ENCODE measurements around the gene CDK14.

Gene CDK14

DNA sequence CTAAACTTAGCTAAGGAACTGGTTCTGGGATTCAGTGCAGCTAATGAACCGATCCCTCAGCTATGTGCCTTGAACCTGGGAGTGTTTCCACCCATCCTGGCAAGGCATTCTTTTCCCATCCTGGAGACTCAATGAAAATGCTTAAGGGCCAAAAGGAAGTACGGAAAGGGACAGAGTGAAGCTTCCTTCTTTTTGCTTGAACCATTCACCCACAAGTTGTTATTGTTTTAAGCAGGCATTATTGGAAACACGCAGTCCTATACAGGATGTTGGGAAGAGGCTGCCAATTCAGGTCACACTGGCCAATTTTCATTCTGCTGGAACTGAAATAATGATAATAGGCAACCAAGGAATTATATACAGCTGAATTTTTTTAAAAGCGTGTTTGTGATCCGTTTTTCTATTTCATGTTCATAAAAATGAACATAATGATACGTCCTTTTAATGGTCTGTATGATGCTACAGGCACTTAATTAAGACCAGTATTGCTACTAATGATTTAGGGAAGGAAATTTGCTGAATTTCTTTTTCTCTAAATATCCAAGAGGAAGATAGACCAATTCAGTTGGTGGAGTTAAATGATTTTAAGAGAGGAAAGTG, 610.3 kb downstream of the CDK14 start:
- DNase-seq (ENCODE audit: low read depth in 3 of 3): no peak

DNA sequence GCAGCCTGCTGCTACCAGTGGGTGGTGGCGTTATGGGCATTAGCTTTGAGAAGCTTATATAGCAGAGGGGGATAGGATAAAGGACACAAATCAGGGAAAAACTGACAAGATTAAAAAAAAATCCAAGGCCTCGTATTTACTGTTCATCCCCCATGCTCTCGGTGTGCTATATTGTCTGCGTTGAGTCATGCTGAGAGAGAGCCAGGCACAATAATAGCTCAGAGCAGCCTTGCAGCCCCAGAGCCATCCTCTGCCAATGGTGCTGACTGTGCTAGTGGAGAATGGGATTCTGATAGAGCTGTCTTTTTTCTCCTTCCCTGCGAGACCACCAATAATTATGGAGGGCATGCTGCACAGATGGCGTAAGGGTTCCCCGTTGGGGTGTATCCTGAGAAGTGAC, 616.5 kb downstream of the CDK14 start:
- DNase-seq (ENCODE audit: low read depth in 3 of 3): no peak

GRCh38 chr7:91226411-91226810, 630.3 kb downstream of the CDK14 start:
- DNase-seq (ENCODE audit: low read depth in 3 of 3): no peak

- DNase-seq (ENCODE audit: low read depth in 3 of 3): no peak
Measured at GRCh38 chr7:91228327-91228726, 632.2 kb downstream of the CDK14 start.

GRCh38 chr7:91228927-91229558, 632.9 kb downstream of the CDK14 start:
- DNase-seq (ENCODE audit: low read depth in 3 of 3): no peak

DNA sequence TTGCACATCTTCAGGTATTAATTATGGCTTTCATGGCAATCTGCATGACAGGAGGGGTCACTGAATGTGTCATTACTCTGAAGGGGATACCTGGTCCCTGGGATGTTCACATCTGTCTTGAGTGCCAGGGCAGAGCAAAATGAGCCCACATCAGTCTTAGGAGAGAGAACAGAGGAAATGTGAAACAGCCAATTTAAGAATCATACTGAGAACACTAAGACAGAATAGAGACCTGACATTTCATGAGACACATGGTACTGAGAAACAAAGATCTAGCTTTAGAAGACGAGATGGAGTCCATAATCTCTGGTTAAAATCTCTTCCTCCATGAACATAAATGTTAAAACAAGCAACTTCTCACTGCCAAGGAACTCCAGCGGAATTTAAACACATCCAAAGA, 634.0 kb downstream of the CDK14 start:
- DNase-seq (ENCODE audit: low read depth in 3 of 3): no peak

DNA sequence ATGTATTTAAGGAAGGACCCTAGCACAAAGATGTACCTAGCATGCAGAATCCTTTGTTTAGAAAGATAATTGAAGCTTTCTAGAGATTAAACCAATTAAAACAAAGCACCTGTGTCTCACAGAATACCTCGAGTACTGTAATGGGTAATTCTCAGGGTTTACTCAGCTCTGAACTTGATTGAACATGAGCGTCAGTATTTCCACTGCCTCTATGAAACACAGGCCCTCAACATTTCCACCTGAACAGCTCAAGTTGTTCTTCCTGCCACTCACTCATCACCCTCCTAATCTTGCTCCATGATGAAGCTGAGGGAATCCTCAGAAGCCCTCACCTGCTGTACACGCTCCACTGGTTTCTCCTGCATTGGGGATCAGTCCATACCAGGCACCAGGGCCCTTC, 634.4 kb downstream of the CDK14 start:
- DNase-seq (ENCODE audit: low read depth in 3 of 3): no peak

DNA sequence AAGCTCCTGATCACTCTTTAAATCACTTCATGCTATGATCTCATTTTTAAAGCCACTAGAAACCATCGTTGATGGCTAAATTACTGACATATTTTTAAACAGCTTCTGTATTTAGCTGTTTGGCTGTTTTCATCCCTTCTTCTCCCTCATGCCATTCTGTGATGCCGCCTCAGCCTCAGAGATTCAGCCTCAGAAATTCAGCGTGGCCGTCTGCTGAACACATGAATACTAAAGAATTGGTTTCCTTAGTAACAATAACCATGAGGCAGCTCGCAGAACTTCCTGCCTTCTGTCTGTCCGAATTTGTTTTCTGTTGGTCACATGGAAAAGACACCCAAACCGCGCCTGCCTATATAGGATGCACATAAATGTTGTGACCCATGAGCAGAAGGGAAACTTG, 637.1 kb downstream of the CDK14 start:
- no peak for DNase-seq (ENCODE audit: low read depth in 3 of 3)

DNA sequence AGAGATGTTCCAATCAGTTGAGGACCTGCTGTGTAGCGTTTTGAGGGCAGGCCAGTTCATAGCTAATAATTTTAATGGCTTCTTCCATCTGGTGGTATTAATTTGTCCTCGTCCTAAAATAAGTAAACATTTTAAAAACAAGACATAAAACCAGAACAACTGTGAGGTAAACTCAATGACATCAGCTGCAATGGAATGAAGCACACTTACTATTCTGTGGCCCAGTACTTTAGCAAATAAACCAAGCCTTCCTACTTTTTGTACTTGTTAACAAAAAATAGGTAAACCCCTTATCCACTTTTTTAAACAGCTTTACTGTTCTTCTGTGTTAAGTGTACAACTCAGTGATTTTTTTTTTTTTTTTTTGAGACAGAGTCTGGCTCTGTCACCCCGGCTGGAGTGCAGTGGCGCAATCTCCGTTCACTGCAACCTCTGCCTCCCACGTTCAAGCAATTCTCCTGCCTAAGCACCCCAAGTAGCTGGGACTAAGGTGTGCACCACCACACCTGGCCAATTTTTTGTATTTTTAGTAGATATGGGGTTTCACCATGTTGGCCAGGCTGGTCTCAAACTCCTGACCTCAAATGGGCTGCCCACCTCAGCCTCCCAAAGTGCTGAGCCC, 639.2 kb downstream of the CDK14 start:
- no peak for DNase-seq (ENCODE audit: low read depth in 3 of 3)

DNA sequence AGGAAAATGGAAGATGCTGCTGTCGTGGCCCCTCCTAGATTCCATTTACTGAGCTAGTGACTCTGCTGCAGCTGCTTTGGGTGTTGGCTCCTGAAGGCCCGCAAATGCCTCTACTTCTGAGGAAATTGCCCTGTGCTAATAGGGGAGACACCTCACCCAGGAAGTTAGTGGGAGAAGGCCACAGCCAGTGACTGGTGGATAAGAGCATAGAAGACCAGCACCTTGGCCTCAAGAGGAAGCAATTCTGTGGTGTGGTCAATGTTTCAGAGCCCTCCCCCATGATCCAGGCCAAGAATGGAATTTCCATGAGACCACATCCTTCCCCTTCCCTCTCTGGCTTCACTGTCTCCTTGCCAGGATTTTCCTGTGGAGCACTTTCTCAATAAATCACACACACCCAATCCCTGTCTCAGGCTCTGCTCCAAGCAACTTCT, 643.1 kb downstream of the CDK14 start:
- no peak for DNase-seq (ENCODE audit: low read depth in 3 of 3)

GRCh38 chr7:91239772-91240171, 643.7 kb downstream of the CDK14 start:
- DNase-seq (ENCODE audit: low read depth in 3 of 3): no peak

- DNase-seq (ENCODE audit: low read depth in 3 of 3): no peak
Measured at GRCh38 chr7:91240376-91240941, 644.3 kb downstream of the CDK14 start.

DNA sequence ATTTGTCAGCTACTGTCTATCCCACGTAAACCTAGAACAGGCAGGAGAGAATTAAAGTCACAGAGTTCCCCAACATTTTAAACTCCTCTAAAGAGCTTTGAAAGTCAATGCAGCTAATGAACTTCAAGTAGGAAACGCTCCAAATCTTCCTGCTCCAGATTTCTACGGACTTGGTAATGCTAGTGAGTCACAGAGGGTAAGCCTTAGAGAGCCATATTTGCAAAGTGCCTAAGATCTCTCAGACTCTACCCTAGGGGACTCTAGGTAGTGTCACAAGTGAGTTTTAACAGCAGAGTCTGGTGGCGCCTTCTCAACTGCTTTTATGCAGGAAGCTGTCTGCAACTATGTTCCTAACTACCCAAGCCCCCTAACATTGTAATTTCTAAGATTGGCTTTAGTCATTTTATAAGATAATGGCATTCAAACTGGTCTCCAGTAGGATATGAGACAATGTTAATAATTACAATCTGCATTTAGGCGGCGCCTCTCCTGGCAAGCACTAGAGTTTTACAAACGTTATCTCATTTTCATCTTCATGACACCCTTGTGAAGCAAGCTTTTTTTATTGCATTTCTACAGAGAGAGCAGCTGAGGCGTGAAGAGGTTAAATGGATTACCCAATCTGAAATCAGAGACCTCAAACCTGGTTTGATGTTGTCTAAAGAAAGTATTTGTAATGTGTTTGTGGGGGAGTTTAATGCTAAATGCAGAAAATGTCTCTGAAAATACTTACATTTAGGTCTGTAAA, 646.1 kb downstream of the CDK14 start:
- DNase-seq (ENCODE audit: low read depth in 3 of 3): no peak

- no peak for DNase-seq (ENCODE audit: low read depth in 3 of 3)
Measured at GRCh38 chr7:91243591-91244301, 647.6 kb downstream of the CDK14 start.

- no peak for DNase-seq (ENCODE audit: low read depth in 3 of 3)
Measured at GRCh38 chr7:91247500-91247899, 651.4 kb downstream of the CDK14 start.

DNA sequence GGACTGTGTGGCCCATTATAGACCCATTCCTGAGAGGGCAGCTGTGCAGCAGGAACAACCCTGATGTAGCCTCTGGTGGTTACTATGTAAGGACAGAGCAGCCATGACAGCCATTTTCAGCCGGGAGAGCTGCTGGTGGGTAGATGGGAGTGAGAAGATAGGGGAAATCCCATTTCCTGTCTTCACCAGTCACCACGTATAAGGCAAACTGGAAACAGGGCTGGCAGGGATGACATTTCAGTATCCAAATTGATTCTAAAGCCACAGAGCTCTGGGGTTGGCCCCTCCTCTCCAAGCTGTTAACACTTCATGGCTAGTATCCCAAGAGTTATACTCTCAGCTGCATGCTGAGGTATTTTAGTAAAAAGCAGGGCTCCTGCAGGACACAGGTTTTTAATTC, 652.9 kb downstream of the CDK14 start:
- no peak for DNase-seq (ENCODE audit: low read depth in 3 of 3)

GRCh38 chr7:91249506-91250233, 653.5 kb downstream of the CDK14 start:
- DNase-seq (ENCODE audit: low read depth in 3 of 3): no peak

- DNase-seq (ENCODE audit: low read depth in 3 of 3): no peak
Measured at GRCh38 chr7:91250706-91251105, 654.6 kb downstream of the CDK14 start.

GRCh38 chr7:91251877-91252276, 655.8 kb downstream of the CDK14 start:
- DNase-seq (ENCODE audit: low read depth in 3 of 3): no peak
